Stimulated activated naive CD8-positive, alpha-beta T cell treated with anti-CD3 and anti-CD28 coated beads, Interleukin-15, Interleukin-2, amounts not matched to agents 100 U/mL and 50 U/mL, for 24 hours (primary cell): ENCODE measurements around the gene PRR33.
A peak's percentile ranks its signal among the peaks of the same experiment; 100 is the strongest.

Source experiments
- ATAC-seq: fragments of 150-1000 bp; cut with Tn5 transposase; one replicate; pipeline ENCODE4 v1.10.0; 2021
- DNase-seq: peaks from one replicate; pipeline ENCODE4 v3.0.0; 2021

Gene PRR33

DNA sequence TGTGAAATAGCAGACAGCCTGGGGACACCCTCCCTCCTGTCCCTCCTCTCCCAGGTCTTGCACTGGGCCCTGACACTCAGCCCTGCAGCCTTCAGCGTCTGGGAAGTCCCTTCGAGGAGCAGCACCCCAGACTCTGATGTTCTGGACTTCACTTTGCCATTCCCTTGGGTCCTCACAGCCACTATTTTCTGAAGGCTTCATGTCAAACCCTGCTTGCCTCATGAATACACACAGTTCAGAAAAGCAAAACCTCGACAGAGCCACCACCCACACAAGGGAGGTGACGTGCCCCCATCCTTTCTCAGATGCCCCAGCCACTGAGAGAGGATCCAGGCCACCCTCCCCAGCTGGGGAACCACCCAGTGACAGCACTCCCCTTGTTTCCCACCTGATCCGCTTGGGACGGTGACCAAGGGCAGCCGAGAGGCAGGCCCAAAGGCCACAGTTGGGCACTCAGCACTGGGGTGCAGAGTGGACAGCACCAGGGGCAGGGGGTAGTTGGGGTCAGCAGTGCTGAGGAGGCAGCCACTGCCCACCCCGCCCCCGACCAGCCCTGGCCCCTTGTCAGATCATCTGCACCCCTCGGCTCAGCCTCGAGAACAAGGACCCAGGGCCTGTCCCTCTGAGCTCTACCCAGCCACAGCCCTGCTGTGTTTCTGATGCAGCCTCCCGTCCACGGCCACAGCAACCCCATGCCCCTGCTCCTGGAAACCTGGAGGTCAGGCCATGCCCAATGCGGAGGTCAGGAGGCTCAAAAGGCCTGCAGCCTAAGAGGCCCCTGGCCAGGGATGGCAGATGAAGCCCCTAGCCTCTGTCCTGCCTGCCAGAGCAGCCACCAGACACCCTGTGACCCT lies 24.7 kb upstream of the PRR33 start:
- DNase-seq: peak; percentile 34
- peak; percentile 43 for ATAC-seq

DNA sequence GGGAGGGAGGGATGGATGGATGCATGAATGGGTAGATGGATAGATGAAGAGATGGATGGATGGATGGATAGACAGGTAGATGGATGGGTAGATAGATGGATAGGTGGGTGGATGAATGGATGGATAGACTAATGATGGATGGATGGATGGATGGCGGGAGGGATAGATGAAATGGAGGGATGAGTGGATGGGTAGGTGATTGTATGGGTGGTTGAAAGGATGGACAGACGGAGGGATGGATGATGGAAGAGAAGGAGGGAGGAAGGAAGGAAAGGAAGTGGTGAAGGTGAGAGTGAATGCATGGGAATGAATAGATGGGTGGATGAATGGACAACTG lies 24.1 kb upstream of the PRR33 start:
- ATAC-seq: no peak

DNA sequence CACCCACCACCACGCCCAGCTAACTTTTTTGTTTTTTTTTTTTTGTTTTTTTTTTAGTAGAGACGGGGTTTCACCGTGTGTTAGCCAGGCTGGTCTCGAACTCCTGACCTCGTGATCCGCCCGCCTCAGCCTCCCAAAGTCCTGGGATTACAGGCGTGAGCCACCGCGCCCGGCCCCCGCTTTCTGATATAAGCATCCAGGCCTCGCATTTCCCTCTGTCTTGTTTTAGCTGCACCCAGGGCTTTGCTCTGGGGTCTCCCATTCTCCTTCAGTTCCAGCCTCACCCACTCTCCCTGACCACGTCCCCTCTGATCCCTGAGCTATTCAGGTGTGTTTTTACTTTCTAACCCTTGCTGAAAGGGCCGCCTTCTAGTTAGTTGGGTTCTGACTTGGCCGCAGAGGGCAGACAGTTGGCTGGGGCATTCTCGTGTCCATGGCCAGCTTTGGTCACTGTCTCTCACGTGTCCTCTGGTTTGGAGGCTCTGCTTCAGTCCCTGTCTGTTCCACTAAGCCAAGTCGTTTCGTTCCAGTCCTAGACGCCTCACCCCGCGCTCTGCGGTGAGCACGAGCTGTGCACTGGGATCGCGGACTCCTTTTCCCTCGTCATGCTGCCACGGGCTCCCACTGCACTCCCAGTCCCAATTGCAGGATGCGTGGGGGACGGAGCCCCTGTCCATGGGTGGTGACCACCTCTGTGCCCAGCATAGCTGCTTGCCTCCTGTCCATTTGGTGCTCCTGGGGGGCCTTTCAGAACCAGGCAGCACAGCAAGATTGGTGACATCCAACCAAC lies 21.8 kb upstream of the PRR33 start:
- no peak for ATAC-seq
- no peak for DNase-seq

More for the DNA sequence above, 24.1 kb upstream of the PRR33 start:
- DNase-seq: no peak

DNA sequence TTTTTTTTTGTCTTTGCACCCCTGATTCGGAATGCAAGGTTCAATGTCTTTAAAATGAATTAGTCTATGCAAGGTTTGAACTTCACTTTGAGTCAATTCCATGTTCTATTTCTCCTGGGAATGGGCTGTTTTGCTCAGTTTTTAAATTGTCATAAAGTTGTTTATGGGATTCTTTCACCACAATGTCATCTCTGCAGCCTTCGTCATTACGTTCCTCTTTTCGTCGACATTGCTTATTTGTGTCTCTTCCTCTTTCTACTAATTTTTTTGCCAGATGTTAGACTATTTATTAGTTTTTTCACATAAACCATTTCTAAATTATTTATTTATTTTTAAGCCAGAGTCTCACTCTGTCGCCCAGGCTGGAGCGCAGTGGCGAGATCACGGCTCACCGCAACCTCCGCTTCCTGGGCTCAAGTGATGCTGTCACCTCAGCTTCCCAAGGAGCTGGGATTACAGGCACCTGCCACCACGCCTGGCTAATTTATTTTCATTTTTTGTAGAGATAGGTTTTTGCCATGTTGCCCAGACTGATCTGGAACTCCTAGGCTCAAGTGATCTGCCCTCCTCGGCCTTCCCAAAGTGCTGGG lies 20.7 kb upstream of the PRR33 start:
- DNase-seq (no peak), ATAC-seq (no peak)

DNA sequence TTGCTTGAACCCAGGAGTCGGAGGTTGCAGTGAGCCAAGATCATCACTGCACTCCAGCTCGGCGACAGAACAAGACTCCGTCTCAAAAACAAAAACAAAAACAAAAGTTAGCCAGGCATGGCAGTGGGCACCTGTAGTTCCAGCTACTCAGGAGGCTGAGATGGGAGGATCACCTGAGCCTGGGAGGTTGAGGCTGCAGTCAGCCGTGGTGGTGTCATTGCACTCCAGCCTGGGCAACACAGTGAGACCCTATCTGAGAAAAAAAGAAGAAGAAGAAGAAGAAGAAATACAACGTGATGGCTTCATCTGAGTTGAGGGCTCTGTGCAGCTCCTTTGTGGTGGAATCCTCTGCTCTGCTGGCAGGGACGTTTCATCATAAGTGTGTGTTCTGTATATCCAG lies 17.8 kb upstream of the PRR33 start:
- DNase-seq (no peak), ATAC-seq (no peak)

DNA sequence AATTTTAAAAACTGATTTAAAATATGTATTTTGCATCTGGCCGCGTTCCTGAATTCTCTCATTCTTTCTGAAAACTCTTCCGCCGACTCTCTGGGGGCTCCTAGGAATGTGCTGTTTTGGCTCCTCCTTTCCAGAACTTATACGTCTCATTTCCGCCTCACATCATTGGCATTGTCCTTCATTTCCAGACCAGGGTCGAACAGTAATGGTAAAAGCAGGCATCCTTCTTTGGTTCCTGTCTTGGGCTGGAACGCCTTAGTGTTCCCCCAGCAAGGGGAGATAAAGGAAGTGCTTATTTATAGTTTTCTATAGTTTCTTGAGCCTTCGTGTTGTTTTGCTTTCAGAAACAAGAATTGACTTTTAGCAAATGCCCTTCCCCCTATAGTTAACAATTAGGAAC lies 16.9 kb upstream of the PRR33 start:
- DNase-seq: no peak
- ATAC-seq: no peak

DNA sequence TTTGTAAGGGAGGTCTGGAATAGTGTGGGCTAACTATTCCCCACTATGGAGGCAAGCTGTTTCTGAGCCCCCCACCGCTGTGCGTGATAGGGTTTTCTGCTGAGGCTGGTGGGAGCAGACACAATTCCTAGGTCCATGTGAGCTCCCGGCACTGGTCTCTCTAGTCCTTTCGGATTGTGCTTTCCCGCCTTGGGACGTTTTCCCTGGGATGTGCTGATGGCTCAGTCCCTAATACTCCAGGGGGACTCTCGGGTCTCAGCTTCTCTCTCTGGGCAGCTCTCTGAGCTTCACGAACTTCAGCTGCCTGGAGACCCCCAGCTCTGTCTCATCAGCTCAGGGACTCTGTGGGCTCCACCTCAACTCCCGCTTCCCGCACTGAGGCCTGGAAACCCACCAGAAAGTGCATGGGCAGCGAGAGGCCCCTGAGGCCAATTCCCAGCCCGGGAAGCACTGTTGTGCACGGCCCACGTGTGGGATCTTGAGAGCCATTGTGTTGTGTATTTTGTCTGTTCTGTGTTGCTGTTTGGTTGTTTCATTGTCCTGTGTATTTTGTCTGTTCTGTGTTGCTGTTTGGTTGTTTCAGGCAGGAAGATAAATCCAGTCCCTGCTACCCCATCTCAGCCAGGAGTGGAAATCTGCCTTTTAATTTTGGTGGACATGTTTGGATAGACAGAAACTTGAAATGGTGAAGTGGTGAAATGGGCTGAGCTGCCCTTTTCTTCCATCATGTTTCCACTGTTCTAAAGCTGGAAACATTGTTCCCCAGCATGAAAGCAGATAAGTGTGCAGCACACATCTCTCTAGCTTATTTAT lies 15.1 kb upstream of the PRR33 start:
- no peak for ATAC-seq
- DNase-seq: no peak

DNA sequence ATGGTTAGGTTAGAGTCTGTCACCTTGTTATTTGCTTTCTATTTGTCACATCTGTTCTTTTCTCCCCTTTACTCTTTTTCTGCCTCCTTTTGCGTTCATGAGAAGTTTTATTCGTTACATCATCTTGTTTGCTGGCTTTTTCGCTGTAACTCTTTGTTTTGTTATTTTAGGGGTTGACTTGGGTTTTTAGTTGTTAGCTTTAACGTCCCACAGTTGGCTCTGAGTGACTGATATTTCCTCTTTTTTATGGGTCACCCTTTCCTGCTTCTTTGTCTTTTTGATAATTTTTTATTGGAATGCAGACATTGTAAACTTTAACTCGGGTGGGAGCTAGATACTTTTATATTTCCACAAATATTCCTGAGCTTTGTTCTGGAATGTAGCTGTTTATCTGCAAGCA lies 14.5 kb upstream of the PRR33 start:
- no peak for ATAC-seq

DNA sequence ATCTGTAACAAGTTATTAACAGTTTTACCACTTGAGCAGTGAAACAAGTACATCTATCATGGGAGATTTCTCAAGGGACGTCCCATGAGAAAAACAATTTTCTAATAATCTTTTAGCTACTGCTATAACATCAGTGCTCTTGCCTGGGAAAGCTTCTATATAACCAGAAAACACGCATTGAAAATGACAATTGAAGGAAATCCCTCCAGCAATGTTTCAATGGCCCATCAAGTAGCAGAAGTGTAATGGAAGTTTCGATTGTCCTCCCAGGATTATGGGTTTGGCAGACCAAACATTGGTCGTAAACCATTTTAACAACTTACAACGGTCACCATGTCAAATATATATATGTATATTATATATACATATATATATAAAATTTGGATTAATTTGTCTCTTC lies 8.0 kb upstream of the PRR33 start:
- ATAC-seq (no peak), DNase-seq (no peak)

More for the DNA sequence above, 14.5 kb upstream of the PRR33 start:
- no peak for DNase-seq

DNA sequence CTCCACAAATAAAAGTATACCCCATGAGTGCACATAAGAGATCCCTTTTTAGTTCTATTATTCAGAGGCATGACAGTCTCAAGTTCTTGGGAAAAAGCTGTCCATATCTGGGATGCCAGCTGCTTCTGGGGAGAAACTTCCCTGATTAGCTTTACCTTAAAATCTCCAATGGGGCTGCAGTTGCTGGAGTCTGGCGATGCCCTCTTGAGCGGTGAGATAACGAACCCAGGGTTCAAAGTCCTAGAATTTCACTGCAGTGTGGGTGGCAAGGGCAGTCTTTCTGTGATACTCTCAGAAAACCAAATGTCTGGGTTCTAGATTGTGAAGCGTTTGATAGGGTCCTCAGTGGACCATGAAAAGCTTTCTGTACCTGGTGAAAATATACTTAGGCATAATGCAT lies 7.4 kb upstream of the PRR33 start:
- no peak for ATAC-seq
- no peak for DNase-seq

DNA sequence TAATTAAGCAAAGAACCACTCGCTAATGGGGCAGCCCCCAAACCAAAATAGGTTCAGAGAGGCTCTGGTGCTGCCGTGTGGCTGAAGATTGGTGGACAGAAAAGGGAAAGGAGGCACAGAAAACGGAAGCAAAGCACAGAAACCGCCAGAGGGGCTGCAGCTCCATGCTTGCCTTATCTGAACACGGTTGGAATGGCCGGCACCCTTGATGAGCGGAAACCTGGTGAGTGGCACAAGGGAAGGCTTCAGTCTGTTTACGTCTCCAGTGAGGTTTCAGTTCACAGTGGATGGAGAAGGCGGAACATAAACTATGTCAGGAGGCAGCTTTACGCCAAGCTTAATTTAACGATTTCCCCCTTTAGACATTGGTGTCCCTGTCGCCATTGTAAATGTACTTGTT lies 5.2 kb upstream of the PRR33 start:
- no peak for ATAC-seq
- no peak for DNase-seq

DNA sequence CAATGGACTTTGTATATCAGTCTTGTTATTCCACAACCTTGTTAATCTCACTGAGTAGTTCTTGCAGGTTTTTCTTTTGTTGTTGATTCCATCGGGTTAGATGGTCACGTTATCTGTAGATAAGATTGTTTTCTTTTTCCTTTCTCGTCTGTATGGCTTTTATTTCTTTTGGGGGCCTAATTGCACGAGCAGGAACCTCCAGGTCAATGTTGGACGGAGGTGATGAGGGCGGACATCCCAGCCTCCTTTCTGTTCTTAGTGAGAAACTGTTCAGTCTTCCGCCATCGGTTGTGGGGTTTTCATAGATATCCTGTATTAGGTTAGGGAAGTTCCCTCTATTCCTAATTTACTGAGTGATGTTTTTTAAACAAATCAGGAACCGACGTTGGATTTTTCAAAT lies 4.8 kb upstream of the PRR33 start:
- no peak for ATAC-seq
- DNase-seq: no peak

DNA sequence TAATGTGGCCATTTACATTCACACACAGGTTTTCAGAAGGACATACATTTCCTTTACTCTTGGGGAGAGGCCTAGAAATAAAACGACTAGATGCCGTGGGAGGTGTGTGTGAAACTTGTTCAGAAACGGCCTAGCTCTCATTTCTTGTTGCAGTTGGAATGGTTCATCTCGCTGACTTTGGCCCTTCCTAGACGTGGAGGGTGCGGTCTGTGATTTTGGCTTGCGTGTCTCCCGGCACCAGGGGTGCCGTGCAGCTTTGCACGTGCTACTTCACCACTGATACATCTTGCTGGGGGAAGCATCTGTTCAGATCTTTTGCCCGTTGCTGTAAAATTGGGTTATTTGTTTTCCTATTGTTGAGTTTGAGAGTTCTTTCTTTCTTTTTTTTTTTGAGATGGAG lies 3.1 kb upstream of the PRR33 start:
- ATAC-seq (no peak), DNase-seq (no peak)

DNA sequence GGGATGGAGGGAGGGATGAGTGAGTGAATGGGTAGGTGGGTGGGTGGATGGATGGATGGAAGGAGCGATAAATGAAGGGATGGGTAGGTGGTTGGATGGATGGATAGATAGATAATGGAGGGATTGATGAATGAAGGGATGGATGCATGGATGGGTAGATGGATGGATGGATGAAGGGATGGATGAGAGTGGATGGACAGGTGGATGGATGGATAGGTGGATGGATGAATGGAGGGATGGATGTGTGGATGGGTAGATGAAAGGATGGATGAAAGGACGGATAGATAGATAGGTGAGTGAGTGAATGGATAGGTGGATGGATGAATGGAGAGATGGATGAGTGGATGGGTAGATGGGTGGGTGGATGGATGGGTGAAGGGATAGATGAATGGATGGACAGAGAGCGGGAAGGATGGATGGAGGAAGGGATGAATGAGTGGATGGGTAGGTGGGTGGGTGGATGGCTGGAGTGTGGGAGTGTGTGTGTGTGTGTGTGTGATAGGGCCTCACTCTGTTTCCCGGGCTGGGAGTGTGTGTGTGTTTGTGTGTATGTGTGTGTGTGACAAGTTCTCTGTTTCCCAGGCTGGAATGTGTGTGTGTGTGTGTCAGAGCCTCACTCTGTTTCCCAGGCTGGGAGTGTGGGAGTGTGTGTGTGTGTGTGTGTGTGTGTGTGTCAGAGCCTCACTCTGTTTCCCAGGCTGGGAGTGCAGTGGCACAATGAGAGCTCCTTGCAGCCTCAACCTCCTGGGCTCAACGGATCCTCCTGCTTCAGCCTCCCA lies 2.1 kb upstream of the PRR33 start:
- no peak for ATAC-seq
- DNase-seq: no peak

DNA sequence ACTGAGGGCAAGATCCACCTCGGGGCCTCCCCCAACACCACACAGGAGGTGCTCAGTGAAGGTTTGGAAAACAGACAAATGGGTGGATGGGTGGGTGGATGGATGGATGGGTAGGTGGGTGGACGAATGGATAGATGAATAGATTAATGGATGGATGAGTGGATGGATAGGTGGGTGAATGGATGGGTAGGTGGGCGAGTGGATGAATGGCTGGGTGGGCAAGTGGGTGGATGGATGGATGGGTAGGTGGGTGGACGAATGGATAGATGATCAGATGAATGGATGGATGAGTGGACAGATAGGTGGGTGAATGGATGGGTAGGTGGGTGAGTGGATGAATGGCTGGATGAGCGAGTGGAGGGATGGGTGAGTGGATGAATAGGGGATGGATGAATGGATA lies 863 bp upstream of the PRR33 start:
- ATAC-seq (no peak), DNase-seq (no peak)

DNA sequence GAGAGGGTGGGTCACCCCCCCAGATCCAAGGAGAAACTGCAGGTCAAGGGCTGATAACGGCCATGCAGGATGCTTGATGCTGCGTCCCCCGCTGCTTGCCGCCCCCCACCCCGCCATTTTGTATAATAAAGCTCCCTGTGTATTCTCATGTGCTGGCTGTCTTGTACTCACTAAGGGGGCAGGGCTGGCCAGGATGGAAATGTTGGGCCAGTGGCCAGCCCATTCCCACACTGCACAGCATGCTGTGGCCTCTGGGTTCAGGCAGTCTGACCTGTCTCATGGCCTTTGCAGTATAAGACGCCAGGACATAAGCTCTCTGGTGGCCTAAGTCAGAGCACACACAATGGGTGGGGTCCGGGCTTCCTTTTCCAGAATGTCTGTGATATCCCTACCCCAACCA lies 421 bp upstream of the PRR33 start:
- no peak for DNase-seq
- no peak for ATAC-seq

DNA sequence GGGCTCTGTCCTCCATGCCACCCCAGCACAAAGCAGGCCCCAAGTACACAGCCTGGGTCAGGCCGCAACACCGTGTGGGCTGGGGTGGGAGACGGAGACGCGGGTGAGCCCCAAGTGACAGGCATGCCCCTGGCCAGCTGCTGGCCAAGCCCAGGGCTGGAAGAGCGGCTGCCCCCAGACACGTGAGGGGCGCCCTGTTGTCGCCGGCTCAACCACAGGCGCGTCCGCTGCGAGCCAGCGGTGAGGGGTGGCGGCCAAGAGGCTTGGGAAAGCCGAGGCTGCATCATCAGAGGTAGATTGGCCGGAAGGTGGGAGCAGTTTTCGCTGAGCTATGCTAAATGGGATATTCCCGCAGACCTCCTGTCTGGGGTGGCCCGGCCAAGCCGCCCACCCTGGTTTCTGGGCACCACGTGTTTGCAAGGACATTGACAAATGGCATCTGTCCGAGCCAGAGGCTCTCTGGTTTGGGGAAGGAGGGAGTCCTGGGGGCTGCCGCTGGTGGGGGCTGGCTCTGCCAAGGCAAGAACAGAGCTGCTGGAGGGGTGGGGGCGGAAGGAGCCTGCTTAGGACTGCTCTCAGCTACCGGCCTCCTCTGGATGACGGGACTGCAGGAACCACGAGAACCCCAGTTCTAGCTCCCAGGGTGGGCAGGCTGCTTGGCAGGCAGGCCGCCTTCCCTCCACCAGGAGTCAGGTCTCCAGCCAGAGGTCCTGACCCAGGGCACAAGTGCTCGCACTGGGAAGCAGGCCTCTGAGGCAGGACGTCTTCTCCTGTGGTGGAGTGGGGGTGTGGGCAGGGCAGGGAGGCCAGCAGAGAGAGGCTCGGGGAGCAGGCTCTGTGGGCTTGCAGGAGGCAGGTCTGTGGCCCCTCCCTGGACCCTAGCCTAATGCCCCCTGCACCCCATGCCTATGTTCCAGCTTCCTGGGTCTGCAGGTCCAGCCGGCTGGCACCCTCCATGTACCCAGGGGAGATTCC lies 552 bp downstream of the PRR33 start:
- peak; percentile 15 for ATAC-seq
- DNase-seq: peak; percentile 42

DNA sequence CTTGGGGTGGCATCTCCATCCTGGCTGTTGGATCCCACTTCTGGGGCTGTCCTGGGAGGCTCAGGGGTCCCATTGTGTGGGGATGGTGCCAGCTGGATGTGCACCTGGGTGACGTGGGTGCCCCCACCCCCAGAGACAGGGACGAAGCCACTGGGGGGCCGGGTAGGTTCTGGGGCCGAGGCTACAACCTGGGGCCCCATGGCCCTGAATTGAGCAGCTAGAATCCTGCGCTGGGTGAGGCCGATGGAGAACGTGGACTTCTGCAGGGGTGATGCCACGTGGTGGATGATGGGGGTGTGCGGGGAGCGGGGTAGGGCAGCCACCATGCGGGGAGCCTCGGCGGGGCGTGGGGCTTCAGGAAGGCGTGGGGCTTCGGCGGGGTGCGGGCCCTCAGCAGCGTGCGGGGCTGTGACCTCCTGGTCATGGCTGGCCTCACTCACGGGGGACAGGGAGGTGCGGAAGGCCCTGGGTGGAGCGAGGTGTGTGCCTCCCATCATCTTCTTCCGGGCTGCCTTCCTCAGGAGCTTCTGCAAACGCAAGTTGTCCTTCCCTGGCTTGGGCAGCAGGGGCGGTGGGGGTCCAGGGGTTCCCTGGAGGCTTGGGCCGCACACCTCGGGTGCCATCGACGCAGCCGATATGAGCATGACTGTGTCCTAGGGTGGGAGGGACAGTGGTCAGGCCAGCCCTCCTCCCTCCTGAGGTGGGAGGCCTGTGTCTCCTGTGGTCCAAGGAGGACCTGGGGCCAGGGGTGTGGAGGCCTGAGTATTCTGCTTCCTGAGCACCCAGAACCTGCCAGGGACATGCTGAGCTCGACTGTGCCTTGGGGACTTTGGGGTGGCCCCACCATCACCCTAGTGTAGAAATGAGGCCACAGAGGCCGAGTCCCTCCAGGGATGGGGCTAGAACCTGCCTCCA lies 1.5 kb downstream of the PRR33 start:
- ATAC-seq (peak; percentile 6), DNase-seq (peak; percentile 49)

DNA sequence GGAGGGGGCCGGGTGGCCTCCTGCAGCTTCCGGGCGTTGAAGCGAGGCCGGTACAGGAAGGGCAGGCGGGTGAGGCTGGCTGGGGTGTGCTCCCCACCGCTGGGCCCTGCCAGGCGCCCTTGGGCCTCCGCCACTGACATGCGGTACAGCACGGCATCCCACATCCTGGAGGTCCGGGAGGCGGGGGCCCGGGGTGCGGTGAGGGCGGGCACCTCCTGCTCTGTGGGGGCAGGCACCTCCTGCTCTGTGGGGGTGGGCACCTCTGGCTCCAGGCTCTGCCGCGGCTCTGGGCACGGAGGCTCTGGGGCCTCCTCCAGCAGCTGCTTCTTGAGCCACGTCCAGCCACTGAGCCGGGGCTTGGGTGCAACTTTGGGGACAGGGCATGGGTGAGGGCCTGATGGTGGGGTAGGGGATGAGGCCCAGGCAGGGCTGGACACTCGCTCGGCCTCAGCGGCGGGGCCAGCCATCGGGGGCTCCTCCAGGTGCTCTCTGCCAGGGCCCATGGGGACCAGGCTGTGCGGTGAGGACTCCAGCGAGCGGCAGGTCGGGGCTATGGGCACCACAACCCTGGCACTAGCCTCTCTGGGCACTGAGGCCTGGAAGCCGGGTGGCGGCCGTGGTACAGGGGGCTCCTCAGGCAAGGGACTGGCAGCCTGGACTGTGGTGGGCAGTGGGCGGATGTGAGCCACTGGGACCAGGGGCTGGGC lies 2.3 kb downstream of the PRR33 start:
- peak; percentile 71 for ATAC-seq
- DNase-seq: peak; percentile 82
